Measurements from ENCODE around the gene INPPL1.

GRCh38 chr11:72259490-72259889, 34.9 kb downstream of the INPPL1 start:
- TF ChIP-seq CTCF (IDR thresholded peaks at IDR 0.05) (no peak), EZH2 (IDR thresholded peaks at IDR 0.05; ENCODE audit: borderline replicate concordance, insufficient read depth, low read depth, low read length, poor library complexity, severe bottlenecking) (no peak)
